Ammon's horn (tissue), 1 donor: ENCODE results near the gene TBX2.
"Not testable (repeated sequence)": the region's sequence is repeated elsewhere in the genome, so short reads cannot be mapped to it uniquely, and the experiment has no call there.

Experiments
- DNase-seq: peaks from one replicate; pipeline ENCODE4 v3.0.0-alpha.2; 2016; ENCODE audit warnings: low spot score

Gene TBX2

DNA sequence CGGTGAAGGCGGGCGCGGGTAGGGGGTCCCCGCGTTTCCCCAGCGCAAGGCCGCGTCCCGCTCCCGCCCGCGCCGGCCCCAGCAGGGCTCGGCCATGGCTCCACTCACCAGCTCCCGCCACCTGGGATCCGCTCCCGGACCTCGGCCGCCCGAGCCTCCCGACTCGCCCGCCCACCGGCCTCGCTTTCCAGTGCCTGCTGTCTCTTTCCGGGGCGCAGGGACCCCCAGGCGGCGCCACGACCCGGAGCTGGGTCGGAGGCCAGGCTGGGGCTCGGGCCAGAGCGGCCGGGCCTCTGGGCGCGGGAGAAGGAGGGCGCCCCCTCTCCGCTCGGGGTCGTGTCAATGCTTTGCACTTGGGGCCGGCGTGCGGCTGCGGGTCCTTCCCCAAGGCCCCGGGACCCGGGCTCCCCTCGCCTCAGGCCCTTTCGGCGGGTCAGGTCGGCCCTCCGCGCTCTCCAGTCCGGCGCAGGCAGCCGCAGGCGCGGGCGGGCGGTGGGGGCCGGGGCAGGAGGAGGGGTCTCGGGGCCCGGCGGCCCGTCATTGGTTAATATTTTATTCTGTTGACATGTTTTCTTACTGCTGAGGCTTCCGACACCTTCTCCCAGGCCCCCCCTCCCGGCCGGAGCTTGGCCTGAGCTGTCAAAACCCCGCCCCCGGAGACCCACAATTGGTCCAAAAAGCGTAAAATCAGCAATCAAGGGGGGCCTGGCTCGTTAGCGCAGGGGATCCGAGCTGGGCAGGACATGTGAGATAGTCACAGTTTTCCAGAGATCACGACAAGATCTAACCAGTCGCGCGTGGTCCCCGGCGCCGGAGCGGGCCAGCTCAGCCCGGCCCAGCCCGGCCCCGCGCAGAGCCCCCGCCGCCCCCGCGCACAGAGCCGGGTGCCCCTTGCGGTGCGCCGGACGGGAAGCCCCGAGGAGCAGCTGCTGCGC, at the start of gene TBX2:
Gene TBX2 (plus strand): TSS at position 713 of the 935 bp plus-strand sequence. CDS start 334 bp downstream, outside the sequence.
- DNase-seq = no peak

DNA sequence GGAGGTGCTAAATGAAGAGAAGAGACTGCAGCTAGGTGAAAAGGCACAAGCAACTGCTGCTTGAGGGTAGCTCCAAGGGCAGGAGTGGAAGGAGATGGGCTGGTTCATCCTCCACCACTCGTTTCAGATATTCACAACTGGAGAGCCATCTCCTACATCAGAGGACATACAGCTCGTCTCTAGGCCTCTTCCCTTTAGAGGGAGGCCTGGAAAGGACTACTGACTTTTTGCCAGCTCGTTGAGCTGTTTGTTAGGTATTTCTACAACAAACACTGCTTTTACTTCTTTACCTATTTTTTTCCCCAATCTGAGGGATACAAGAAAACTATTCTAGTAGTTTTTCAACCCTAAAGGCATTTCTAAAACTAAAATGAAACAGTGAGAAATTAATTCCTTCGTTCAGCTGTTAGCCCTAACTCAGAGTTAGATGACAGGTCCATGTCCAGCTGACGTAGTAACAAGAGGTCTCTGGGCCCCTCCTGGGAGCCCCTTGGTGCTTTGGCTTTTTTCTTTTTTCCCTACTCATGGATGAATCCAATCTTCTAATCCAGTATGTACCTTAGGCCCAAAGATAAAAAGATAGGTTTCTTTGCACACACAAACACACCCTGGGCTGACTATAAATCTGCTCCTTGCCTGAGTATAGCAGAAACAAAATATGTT, 47.8 kb upstream of the TBX2 start:
- DNase-seq = no peak

DNA sequence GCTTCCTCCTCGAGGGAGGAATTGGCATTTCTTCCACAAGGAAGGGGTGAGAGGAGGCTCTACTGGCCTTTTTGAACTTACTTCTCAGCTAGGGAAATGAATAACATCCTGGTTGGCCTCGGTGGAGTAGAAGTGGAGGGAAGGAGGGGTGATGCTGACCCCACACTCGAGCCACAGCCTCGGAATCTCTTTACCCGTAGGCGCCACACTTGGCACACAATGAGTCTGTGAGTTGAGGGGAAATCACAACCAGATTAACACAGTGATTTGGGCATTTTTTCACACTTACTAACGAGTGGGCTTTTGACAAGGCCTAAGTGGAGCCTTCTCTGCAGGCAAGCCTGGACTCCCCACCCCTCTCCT, 47.3 kb upstream of the TBX2 start:
- DNase-seq = no peak

DNA sequence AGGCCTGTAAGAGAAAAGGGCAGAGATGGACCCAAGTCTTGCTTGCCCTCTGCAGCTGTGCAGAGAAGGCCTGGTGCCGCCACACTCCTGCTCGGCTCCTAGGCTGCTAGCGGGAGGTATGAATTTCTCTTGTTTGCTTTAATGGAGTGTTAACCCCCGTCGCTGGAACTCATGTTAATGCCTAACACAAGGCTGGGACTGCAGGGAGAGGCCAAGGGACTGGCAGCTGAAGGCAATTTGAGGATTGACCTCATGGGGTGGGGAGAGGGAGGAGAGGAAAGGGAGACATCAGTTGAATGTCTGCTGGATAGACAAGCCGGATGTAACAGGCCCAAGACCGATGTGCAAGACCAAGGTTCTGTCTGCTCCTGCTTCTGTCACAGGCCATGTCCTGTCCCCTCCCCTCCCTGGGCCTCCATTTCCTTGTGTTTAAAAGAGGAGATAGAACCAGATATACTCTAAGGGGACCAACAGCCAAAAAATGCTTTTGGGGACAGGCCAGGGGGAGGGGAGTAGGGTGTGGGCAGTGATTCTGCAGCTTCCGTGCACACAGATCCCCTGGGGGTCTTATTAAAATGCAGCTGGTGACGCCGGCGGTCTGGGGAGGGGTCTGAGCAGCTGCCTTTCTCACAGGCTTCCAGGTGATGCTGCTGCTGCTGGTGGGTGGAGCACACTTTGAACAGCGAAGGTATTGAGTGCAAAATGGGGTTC, 46.7 kb upstream of the TBX2 start:
- DNase-seq = no peak

DNA sequence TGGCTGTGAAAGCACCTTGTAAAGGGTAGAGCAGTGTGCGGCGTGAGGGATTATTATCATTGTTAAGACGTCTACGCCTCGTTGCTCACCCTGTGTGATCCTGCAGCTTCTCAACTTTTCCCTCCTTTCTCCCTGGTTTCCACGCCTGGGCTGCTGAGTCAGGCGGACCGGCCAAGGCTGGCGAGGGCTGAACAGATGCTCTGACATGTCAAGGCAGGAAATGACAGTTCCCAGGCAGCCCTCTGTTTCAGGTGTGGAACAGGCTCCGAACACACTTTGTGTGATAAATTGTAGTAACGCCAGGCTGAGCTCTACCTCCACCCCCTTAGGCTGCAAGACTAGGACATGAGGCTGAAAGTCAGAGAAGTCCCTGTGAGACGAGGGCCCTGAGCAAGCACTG, 46.0 kb upstream of the TBX2 start:
- DNase-seq = no peak

DNA sequence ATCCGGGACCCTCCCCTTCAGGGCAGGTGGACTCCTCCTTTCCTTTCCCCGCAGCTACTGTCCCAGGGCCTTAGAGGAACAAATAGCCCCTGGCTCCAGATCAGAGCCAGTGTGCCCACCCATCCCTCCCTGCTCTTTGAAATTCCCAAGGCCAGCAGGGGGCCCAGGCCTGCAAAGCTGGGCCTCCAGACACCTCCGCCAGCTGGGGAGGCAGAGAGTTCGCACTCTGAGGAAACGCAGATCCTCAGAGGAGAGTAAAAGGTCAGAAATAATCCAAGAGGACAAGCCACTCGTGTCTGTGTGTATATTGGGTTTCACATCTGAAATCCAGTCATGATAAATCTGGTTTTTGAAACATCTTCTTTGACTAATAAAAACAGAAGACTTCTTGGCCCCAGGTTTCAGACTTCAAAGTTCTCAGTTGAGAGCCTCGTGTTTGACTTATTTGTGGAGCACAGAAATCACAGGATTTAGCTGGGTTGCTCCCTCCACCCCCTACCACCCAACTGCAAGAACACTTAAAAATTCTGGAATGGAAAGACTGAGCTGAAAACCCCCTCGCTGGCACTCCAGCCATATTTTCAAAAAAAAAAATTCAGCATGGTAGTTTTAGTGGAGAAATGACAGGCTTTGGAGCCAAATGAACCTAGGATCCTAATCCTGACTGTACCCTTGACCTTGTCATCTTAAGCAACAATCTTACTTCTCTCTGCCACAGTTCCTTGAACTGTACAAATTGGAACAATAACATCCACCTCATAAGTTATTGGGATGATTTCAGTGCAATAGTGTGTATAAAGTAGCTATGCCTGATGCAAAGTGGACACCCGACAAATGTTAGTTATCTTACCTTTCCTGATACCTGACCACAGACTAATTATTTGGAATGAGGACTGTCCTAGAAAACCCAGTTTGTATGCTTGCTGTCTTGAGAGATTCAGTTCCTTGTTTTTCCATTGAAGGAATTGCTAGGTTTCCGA, 44.5 kb upstream of the TBX2 start:
- DNase-seq = no peak

DNA sequence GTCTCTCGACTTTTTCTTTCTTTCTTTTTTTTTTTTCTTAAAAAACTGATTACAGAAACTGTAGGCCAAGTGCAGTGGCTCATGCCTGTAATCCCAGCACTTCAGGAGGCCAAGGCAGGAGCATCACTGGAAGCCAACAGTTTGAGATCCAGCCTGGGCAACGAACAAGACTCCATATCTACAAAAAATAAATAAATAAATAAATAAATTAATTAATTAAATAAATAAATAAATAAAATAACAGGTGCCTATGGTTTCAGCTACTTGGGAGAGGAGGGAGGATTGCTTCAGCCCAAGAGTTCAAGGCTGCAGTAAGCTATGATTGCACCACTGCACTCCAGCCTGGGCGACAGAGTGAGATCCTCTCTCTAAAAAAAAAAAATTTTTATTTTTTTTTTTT, 42.6 kb upstream of the TBX2 start:
- DNase-seq = not testable (repeated sequence)

DNA sequence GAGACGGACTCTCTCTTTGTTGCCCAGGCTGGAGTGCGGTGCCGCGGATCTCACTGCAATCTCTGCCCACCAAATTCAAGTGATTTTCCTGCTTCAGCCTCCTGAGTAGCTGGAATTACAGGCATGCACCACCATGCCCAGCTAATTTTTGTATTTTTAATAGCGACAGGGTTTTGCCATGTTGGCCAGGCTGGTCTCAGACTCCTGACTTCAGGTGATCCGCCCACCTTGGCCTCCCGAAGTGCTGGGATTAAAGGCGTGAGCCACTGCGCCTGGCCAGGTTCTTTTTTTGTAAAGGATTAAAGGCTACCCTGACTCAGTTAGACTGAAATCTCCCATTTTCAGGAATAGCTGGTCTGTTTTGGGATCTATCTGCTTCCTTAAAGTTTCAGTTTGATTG, 40.1 kb upstream of the TBX2 start:
- DNase-seq = not testable (repeated sequence)

DNA sequence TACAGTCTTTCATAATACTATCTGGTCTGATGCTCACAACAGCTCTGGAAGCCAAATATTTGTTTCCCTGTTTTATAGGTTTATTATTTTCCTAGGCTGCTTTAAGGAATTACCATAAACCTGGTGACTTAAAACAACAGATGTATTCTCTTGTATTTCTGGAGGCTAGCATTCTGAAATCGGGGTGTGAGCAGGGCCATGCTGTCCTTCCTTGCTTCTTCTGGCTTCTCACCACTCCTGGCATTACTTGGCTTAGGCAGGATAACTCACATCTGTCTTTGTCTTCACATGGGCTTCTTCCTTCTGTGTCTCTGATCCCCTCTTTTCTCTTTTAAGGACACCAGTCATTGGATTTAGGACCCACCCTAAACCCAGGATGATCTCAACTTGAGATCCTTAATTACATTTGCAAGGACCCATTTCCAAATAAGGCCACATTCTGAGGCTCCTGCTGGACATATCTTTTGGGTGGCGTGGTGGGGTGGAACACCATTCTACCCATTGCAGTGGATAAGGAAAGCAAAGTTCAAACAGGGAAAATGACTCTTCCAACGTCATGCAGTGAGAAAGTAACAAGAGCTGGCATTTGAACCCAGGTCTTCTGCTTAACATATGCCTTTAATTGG, 39.2 kb upstream of the TBX2 start:
- no peak for DNase-seq

DNA sequence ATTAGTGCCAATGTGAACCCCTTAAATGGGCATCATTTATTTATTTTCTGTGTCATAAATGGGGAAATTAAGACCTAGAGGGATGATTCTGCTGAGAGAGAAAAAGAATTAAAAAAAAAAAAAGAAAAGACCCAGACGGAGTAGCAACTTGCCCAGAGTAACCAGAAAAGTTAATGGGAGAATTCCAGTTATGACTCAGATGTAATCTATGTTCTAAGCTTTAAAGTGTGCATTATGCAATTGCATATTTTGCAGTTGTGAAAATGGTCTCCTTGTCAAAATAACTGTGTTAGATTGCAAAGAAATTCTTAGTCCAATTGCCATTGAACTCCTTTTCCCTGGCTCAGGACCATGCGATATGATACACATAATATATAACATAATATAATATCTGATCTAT, 38.6 kb upstream of the TBX2 start:
- no peak for DNase-seq

DNA sequence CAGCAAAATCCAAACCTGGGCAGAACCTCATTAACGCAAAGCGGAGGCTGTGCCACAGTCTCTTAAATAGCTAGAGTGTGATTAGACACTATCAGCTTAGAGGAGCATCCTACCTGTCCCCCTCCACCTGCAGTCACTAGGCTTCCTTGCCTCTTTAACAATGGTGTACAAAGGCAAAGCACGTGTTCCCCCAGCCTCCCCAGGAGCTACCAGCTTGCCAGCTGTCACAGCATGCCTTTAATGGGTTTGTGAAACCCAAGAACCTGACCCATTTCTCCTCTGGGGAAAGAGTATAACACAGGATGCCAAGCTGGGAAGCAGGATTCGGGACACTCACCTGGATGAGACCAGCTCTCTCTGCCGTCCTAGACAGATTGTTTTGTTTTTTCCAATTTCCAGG, 37.2 kb upstream of the TBX2 start:
- no peak for DNase-seq

DNA sequence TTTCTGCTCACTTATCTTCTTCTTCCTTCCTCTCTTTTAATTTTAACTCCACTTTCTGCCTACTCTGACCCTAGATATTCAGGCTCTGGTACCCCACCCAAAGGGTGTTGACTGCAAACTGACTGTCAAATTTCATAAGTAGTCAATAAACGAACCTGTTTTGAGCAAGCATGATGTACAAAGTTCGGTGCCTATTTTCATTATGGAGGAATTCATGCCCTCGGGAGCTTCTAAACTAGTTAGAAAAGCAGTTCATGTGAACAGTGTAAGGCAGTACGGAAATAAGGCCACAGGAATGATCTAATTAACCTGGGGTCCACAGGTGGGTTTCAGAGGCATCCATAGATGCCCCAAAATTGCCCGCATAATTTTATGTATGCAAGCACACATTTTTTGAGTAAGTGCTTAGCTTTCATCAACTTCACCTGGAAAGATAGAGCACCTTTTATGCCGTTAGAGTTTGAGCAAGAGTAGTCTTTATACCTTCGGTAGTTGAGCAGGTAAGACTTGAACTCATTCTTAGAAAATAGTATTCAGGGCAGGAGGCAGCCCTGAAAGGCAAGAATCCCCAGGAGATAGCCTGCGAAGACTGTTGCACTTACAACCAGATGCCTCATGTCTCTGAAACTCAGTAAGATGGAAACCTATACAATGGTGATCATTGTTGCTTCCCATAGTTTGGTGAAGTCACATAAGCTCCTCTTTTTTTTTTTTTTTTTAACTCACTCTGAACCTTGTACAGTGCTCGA, 36.6 kb upstream of the TBX2 start:
- DNase-seq = no peak

DNA sequence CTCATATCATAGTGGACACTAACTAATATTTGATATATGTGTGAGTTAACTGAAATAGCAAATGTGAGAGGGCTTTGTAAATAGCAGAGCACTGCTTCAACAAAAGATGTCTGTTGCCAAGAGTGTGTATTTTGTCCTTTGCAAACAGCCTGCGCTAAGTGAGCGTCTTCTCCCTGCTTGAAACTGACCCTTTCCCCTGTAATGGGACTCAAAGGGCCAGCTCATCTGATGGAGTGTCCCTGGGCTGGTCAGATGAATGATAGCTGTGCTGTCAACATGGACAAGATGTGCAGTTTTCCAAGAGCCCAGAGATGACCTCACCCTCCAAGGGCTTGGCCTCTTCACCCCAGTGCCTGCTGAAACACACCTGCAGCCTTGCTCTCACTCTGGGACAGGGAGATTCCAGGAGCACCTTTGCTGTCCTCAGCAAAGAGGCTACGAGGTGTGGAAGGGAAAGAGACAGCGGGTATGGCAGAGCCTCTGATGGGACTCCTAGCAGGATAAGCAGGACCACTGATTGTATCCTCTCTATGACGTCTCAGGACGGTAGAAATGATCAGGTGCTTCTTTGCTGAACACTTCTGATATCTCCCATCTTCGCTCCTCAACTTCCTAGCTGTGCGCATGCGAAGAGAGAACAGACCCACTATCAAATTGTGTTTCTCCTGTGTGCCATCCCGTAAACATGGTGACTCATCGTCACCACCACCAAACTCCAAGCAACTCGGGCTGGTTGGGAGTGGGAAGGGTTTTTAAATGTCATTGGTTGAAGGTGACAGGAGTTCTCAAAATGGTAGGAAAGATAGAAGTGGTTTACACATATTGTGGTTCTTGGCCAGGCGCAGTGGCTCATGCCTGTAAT, 35.8 kb upstream of the TBX2 start:
- DNase-seq = no peak

DNA sequence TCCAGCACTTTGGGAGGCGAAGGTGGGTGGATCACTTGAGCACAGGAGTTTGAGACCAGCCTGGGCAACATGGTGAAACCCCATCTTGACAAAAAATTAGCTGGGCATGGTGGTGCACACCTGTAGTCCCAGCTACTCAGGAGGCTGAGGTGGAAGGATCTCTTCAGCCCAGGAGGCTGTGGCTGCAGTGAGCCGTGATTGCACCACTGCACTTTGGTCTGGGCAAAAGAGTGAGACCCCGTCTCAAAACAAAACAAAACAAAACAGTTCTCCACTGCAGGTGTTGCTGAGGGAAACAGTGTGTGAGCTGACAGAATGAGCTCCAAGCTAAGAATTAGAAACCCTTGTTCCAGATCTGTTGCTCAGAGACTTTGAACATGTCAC, 35.2 kb upstream of the TBX2 start:
- DNase-seq = no peak

DNA sequence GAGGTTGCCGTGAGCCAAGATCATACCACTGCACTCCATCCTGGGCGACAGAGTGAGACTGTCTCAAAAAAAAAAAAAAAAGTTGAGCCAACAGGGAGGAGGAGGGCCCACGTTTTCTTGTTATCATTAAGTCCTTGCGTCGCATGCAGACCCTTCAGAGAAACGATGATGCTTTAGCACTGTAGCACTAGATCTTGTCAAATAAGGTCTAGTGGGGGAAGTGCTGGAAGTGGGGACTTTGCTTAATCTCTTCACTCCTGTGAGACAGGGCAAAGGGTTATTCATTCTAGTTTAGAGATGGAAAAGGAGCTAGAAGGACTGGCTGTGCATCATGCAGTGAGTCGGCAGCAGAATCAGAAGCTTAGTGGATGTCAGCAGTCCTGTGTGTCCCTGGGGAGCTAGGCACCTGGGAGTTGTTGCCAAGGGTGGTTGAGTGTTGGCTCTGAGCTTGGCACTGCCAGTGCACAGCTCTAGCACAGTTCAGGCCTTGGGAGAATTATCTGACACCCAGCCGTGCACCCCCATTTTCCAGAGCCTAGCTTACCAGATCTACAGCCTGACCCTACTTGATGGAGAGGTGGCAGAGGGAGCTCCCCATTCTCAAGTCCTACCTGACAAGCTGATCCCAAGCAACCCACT, 33.4 kb upstream of the TBX2 start:
- no peak for DNase-seq

DNA sequence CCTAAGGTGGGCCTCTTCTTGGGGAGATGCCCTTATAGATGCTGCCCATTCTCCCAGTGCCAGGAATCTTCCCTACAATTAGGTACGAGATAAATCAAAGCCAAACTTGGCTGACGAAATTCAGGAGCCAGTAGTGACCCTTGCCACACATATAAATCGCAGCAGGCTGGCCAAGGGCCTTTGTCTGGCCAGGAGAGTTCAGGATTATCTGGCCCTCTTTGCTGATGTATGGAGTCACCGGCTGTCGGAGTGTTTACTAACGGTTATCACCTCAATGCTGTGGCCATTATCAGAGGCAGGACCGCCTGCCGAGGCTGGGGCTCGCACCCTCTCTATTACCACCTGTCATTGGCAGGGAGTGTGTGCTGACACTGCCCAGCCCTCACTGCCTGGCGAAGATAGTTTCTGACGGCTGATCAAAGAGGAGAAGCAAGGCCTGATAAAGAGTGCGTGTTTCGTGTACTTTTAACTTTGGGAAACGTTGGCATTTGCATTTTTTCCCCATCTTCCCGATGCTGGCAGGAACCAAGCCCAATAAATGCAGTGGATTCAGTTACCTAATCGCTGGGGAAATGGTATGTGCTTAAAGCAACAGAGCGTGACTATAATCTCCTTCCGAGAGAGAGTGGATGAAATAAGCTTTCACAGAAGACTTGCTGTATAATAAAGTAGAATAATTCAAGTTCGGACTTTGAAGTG, 32.8 kb upstream of the TBX2 start:
- no peak for DNase-seq

DNA sequence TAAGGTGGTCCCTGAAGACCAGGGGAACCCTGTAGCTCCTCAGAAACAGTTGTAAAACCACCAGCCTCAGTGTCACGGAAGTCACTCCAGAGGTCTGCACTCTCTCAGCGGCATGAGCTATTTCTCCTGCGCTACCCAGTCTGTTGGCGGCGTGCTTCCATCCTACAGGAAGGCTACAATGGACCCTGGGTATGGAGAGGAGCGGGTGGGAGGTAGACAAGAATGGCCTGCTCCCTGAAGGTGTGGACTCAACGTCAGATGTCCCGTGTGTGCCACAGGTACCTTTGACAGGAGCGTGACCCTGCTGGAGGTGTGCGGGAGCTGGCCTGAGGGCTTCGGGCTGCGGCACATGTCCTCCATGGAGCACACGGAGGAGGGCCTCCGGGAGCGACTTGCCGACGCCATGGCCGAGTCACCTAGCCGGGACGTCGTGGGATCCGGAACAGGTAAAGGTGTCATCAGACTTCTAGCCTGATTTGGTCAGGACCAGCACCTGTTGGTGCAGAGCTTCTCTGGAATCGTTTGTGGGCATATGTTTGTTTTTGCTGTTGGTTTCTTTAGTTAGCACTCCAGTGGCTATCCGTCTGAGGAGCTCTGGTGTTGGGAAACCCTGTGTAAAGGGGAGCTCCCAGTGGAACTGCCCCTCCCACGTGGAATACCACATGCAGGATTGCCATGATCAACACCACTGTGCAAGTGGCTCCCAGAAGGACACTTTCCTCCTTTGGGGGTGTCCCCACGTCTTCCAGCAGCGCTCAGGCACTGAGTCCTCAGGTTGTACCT, 31.4 kb upstream of the TBX2 start:
- no peak for DNase-seq
